Naive thymus-derived CD8-positive, alpha-beta T cell (primary cell): Measurements from ENCODE around the gene POC1A. TPM values are rescaled to one million over a fixed set of nuclear protein-coding genes. Genes with fewer than 3 reads are reported as not detected.

Experiments used
- ATAC-seq, 2 donors: fragments of 150-1000 bp; cut with Tn5 transposase in 1 of 2; sonication (Bioruptor Pico), chemical (Tn5 transposase) in 1 of 2; 1 replicate in 1 of 2; 2 replicates in 1 of 2; pipeline ENCODE4 v1.10.0; 2021; ENCODE audit warnings: mild to moderate bottlenecking in 2 of 2, moderate library complexity in 2 of 2
- POLR2A ChIA-PET: fragments of 350-600 bp; sonication (Branson Sonifier 250); formaldehyde crosslinking; loops from one replicate; lab custom pipeline; 2021; ENCODE audit warnings: antibody characterized with exemption; lab: Charles Lee
- DNase-seq, 10 donors: peaks; one replicate each; pipeline versions ENCODE4 v3.0.0 to v3.0.0-alpha.2; 2020 to 2022
- H3K27ac Mint-ChIP-seq, 10 donors: one replicate each; pipeline ENCODE4 v1.8.0; 2020 to 2022; ENCODE audit warnings: mild to moderate bottlenecking in 10 of 10, mixed read lengths in 10 of 10, moderate library complexity in 4 of 10, inconsistent platforms in 1 of 10
- H3K27me3 Mint-ChIP-seq, 5 donors: one replicate each; pipeline ENCODE4 v1.8.0; 2021 to 2022; ENCODE audit warnings: mixed read lengths in 5 of 5
- H3K36me3 Mint-ChIP-seq, 3 donors: one replicate each; pipeline ENCODE4 v1.8.0; 2020 to 2022; ENCODE audit warnings: mixed read lengths in 3 of 3, mild to moderate bottlenecking in 2 of 3, inconsistent platforms in 1 of 3
- H3K4me1 Mint-ChIP-seq, 4 donors: one replicate each; pipeline ENCODE4 v1.8.0; 2021 to 2022; ENCODE audit warnings: mixed read lengths in 4 of 4
- H3K4me3 Mint-ChIP-seq, 10 donors: one replicate each; pipeline ENCODE4 v1.8.0; 2020 to 2022; ENCODE audit warnings: mild to moderate bottlenecking in 10 of 10, mixed read lengths in 10 of 10, moderate library complexity in 6 of 10, inconsistent platforms in 1 of 10
- H3K9me3 Mint-ChIP-seq, 9 donors: one replicate each; pipeline ENCODE4 v1.8.0; 2020 to 2022; ENCODE audit warnings: mixed read lengths in 9 of 9, mild to moderate bottlenecking in 3 of 9, inconsistent platforms in 1 of 9, moderate library complexity in 1 of 9
- polyA plus RNA-seq, 3 donors: library from polyadenylated mRNA; unstranded; fragments of 300-500 nt; fragmentation: Illumina TruSeq; gene quantifications; one replicate each; pipeline ENCODE4 v1.2.3, GENCODE V29; 2021
- total RNA-seq, 8 experiments: library from RNA in 2 of 8; stranded (reverse) in 2 of 8; gene quantifications; one replicate each; pipeline ENCODE4 v1.2.3 and lab custom pipeline; 2021 to 2026

Gene POC1A
- total RNA-seq (1 to 10 TPM; 1.2 to 1.9 TPM), polyA plus RNA-seq (1 to 10 TPM in 1 of 3 donors, under 1 TPM in 2; 0.28 to 1.1 (median 0.66) TPM), total RNA-seq (lab: John Stamatoyannopoulos, UW) (0.78 to 4.0 (median 3.6) reads per million in 6 experiments)

DNA sequence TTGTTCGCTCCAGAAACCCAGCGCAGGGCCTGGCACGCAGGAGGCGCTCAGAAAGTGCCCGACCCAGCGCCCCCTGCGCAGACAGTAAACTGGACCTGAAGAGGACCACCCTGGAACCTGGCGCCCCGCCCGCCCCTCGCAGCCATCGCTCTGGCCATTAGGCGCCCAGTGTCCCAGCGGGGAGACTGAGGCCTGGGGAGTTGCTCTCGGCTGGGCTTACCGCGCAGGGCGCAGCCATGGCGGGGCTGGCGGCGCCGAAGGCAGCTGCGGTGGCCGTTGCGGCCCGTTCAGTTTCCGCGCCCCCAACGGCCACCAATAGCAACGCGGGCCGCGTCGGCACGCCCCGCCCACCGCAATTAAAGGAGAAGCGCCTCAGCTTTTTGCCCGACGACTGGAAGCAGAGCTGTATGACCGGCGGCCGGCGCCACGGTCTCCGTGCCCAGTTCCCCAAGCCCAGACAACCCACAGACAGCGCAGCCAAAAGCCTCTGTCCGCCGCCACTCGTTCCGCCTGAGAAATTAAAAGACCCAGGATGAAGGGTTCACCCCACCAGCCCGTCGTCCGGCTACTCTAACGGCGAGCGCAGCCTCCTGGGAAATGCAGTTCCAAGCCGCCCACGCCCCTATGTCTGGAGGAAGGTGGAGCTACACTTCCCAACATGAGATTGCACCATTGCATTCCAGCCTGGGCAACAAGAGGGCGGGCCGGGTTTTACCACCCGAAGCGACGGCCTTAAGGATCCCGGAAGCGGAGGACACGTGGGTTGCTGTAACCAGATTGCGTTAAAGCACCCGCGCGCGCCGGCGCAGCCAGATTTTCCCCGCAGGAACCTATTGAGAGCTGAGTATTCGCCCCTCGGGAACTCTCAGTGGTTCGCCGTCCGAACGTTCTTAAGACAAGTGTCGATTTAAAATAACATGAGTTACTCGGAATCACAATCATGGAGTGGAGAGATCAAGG is at the start of gene POC1A:
Gene POC1A, minus strand, starts transcription at position 289 of the 960 bp plus-strand sequence. Its CDS starts 51 bp downstream, at position 238.
- ATAC-seq (peak; percentile 87 to 90), DNase-seq (peak; percentile 70 to 87 (median 80))
- H3K4me1 Mint-ChIP-seq: peaks cover 2 to 13% (median 8%) of the 10 kb centered on the region in 4 donors
- H3K27ac Mint-ChIP-seq: peak within 1 kb of the TSS; percentile 91 to 99 (median 96)
- peak within 1 kb of the TSS; percentile 86 to 98 (median 96) for H3K4me3 Mint-ChIP-seq
- H3K9me3 Mint-ChIP-seq: no peaks in the 10 kb centered on the region
- POLR2A ChIA-PET: interaction anchor here (0.6 to 2.3 kb wide), 12 partner anchors 13 to 491 kb away, joined by 3 to 27 read pairs (median 3); partner anchors contain the start of genes DUSP7, GLYCTK, PARP3 and RPL29
- no peaks in the 10 kb centered on the region for H3K36me3 Mint-ChIP-seq
- H3K27me3 Mint-ChIP-seq: no peaks in the 10 kb centered on the region

DNA sequence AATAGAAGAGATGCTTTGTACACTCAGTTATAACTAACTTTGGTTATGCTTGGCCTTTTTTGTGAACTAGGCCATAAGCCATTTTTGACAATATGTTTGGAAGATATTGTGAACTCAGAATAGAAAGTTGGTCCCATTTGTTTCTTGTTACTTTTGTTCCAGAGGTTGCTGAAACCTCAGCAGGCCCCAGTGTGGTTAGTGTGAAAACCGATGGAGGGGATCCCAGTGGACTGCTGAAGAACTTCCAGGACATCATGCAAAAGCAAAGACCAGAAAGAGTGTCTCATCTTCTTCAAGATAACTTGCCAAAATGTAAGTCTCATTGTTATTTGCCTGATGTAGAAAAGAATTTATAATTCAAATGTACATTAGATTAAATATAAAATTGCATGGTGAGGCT is 49.5 kb upstream of the POC1A start:
- POLR2A ChIA-PET: interaction anchor here (0.6 kb wide), 1 partner anchor 153 kb away, joined by 3 read pairs; no protein-coding TSS in a partner anchor
- H3K36me3 Mint-ChIP-seq: peaks cover 11 to 83% (median 38%) of the 10 kb centered on the region in 3 donors
- DNase-seq: no peak
- H3K27me3 Mint-ChIP-seq: no peaks in the 10 kb centered on the region
- no peak for ATAC-seq
- H3K27ac Mint-ChIP-seq: no peak overlapping the region
- H3K4me1 Mint-ChIP-seq: peaks cover 10 to 41% (median 36%) of the 10 kb centered on the region in 4 donors
- H3K4me3 Mint-ChIP-seq: no peak overlapping the region
- H3K9me3 Mint-ChIP-seq: no peaks in the 10 kb centered on the region

DNA sequence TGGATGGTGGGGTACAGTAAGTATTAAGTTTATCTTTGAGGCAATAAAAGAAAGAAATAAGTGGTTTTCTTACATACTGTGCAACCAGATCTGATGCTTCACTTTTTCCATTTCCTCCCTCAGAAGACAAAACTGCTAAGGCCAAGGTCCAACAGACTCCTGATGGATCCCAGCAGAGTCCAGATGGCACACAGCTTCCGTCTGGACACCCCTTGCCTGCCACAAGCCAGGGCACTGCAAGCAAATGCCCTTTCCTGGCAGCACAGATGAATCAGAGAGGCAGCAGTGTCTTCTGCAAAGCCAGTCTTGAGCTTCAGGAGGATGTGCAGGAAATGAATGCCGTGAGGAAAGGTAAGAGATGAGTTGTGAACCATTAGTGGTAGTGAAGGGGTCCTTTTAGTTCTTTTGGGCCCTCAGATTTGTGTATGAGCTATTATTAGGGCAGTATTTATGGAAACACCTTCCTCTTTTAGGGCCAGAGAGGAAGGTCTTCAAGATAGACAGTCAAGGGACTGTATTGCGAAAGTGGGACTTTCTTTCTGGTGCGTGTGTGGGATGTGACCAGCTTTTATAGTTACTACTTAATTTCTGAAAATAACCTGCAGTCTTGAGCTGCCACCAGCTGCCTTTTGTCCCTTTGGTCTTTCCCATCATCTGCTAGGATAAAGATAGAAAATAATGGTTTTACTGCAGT is 48.3 kb upstream of the POC1A start:
- H3K9me3 Mint-ChIP-seq: no peaks in the 10 kb centered on the region
- POLR2A ChIA-PET: interaction anchor here (1.8 kb wide), 1 partner anchor 15 kb away, joined by 7 read pairs; no protein-coding TSS in a partner anchor
- H3K27ac Mint-ChIP-seq: peak overlapping the region in 6 of 10 donors; percentile 17 to 67 (median 43)
- H3K4me1 Mint-ChIP-seq: peaks cover 17 to 48% (median 43%) of the 10 kb centered on the region in 4 donors
- no peaks in the 10 kb centered on the region for H3K27me3 Mint-ChIP-seq
- no peak overlapping the region for H3K4me3 Mint-ChIP-seq
- DNase-seq (peak in 1 of 10 donors; percentile 26), ATAC-seq (no peak)
- peaks cover 8 to 71% (median 35%) of the 10 kb centered on the region in 3 donors for H3K36me3 Mint-ChIP-seq

DNA sequence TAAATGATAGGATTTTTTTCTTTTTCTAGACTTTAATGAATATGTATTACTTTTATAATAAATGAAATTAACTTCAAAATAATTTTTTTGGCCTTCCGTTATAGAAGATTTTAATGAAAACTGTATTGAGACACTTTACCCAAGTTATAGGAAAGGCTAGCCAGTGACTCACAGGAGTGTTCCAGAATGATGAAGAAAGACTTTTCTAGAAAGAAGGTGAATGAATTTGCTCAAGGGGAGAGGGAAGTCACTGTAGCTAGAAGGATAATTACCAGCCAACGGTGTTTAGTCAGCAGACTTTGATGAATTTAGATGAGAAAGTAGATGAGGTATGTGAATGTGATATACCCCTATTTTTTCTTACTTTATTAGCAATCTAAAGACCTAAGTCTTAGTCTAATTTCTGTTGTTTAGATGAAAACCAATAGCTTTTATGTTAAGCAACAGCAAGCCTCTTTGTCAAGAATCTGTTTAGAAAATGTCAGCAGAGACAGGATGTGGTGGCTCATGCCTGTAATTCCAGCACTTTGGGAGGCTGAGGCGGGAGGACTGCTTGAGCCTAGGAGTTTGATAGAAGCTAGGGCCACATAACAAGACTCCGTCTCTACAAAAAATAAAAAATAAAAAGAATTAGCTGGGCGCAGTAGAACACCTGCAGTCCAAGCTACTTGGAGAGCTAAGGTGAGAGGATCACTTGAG is 46.9 kb upstream of the POC1A start:
- no peak for DNase-seq
- peak overlapping the region in 5 of 10 donors; percentile 9 to 75 (median 40) for H3K27ac Mint-ChIP-seq
- H3K27me3 Mint-ChIP-seq: no peaks in the 10 kb centered on the region
- H3K4me1 Mint-ChIP-seq: peaks cover 20 to 59% (median 52%) of the 10 kb centered on the region in 4 donors
- H3K4me3 Mint-ChIP-seq: no peak overlapping the region
- H3K36me3 Mint-ChIP-seq: peaks cover 6 to 57% (median 31%) of the 10 kb centered on the region in 3 donors
- POLR2A ChIA-PET: interaction anchor here (0.8 to 1.8 kb wide), 3 partner anchors 16 to 78 kb away, joined by 3 to 7 read pairs (median 3); no protein-coding TSS in a partner anchor
- no peaks in the 10 kb centered on the region for H3K9me3 Mint-ChIP-seq
- ATAC-seq: no peak

DNA sequence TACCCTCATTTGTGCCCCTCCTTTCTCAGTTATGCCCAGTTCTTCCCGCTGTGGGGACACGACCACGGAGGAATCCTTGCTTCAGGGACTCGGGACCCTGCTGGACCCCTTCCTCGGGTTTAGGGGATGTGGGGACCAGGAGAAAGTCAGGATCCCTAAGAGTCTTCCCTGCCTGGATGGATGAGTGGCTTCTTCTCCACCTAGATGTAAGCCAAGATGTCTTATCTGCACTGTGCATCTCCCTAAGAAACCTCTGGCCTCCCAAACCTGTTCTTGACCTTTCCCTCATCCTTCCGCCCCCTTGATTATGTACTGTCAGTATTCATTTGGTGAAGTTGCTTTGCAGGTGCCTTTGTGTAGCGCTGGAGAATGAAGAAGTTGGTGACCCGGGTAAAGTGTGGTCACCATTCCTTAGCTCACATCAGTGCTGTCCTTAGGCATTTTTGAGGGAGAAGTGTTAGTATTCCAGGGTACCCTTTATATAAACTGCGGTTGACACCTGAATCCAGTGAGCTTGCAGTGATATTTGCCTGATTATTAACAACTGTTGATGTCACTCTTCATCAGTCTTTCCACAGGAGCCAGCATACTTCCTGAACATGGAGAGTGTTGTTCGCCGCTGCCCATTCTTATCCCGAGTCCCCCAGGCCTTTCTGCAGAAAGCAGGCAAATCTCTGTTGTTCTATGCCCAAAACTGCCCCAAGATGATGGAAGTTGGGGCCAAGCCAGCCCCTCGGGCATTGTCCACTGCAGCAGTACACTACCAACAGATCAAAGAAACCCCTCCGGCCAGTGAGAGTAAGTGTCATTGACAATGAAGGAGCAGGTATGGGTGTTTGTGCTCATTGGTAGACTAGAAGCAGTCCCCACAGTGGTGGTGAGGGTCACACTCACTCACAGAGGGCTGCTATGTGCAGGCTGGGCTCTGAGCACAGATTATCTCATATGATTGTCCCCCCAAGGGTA is 44.7 kb upstream of the POC1A start:
- peaks cover 0 to 35% (median 20%) of the 10 kb centered on the region in 3 donors for H3K36me3 Mint-ChIP-seq
- H3K27ac Mint-ChIP-seq: peak overlapping the region; percentile 88 to 98 (median 94)
- ATAC-seq: no peak
- POLR2A ChIA-PET: interaction anchor here (0.6 kb wide), 1 partner anchor 114 kb away, joined by 4 read pairs; no protein-coding TSS in a partner anchor
- peak in 1 of 10 donors; percentile 15 for DNase-seq
- H3K27me3 Mint-ChIP-seq: no peaks in the 10 kb centered on the region
- no peaks in the 10 kb centered on the region for H3K9me3 Mint-ChIP-seq
- H3K4me1 Mint-ChIP-seq: peaks cover 18 to 59% (median 49%) of the 10 kb centered on the region in 4 donors
- peak overlapping the region; percentile 95 to 99 (median 97) for H3K4me3 Mint-ChIP-seq

DNA sequence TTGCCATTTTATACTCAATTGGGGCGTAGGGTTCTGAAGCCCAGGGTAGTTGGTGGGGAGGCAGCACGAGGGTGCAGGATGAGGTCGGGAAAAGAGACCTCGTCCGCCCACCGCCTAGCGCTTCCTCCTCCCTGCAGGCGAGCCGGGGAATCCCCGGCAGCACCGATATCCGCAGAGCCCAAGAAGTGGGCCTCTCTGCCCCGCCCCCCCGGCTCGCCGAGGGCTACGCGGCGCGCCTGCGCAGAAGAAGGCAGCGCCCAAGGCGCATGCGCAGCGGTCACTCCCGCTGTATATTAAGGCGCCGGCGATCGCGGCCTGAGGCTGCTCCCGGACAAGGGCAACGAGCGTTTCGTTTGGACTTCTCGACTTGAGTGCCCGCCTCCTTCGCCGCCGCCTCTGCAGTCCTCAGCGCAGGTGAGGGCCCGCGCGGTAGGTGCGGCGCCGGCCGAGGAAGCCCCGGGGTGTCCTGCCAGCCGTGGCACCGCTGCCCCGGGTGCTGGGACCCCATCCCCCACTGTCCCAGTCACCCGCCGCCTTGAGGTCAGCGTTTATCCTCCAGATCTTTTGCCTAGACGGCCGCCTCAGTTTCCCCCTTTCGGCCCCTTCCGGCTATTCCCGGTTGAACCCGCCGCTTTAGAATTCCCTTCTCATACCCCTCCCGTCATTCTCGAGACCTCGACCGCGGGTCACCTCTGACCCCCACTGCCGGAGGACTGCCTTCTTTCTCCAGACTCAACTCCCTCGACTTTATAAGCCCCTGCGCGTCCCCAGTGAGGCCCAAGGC is 43.8 kb upstream of the POC1A start, which contains the start of gene ALAS1:
Gene ALAS1, plus strand, starts transcription at position 319 of the 784 bp plus-strand sequence. CDS start 1,082 bp downstream, outside the sequence.
- no peaks in the 10 kb centered on the region for H3K9me3 Mint-ChIP-seq
- peak within 1 kb of the TSS; percentile 95 to 99 (median 97) for H3K4me3 Mint-ChIP-seq
- peaks cover 0 to 26% (median 13%) of the 10 kb centered on the region in 3 donors for H3K36me3 Mint-ChIP-seq
- ATAC-seq (peak; percentile 96 to 98), DNase-seq (peak; percentile 85 to 98 (median 94))
- peaks cover 18 to 56% (median 49%) of the 10 kb centered on the region in 4 donors for H3K4me1 Mint-ChIP-seq
- POLR2A ChIA-PET: interaction anchor here (1.1 to 1.2 kb wide), 3 partner anchors 24 to 142 kb away, joined by 3 to 4 read pairs (median 3); partner anchors contain the start of gene DUSP7
- no peaks in the 10 kb centered on the region for H3K27me3 Mint-ChIP-seq
- H3K27ac Mint-ChIP-seq: peak within 1 kb of the TSS; percentile 88 to 98 (median 96)

DNA sequence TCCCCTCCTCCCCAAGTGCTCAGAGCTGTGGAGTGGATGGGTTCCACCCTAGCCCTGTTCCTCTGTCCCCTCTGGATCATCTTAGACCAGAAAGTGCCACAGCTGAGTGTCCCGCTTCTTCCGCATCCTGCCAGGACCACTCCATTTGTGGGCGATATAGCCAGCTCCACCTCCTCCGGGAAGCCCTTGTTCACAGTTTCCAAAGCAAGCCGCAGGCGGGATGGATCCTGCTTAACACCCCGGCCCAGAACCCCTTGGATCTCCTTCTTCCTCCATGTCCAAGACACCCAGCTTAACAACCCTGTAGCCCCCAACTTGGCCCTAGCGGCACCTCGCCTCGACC is 43.2 kb upstream of the POC1A start:
- Mint-ChIP-seq H3K9me3 (no peaks in the 10 kb centered on the region), H3K27me3 (no peaks in the 10 kb centered on the region), H3K4me3 (peak overlapping the region; percentile 95 to 99 (median 97)), H3K36me3 (peaks cover 0 to 21% (median 9%) of the 10 kb centered on the region in 3 donors), H3K4me1 (peaks cover 18 to 51% (median 45%) of the 10 kb centered on the region in 4 donors), H3K27ac (peak overlapping the region; percentile 86 to 96 (median 92))
- POLR2A ChIA-PET: interaction anchor here (0.7 to 1.2 kb wide), 4 partner anchors 25 to 142 kb away, joined by 3 to 4 read pairs (median 3); partner anchors contain the start of gene DUSP7
- DNase-seq: no peak
- no peak for ATAC-seq

DNA sequence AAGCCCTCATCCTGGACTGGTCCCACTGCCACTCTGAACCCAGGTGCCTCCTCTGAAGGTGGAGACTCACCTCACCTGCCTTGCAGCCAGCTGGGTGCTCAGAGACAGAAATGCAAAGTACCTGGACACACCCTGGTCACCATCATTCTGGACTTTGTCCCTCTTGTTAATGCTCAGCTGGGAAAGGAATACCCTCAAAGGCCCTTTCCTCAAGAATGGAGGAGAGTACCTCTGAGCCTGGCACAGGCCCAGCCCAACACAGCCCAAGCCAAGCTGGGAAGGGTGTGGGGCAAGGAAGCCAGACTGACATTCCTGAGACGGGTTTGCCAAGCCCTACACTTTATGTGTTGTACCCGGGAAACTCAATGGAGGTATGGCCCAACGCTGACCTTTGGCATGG is 42.8 kb upstream of the POC1A start:
- peaks cover 0 to 16% (median 6%) of the 10 kb centered on the region in 3 donors for H3K36me3 Mint-ChIP-seq
- peak overlapping the region in 4 of 10 donors; percentile 95 to 97 (median 96) for H3K4me3 Mint-ChIP-seq
- H3K27me3 Mint-ChIP-seq: no peaks in the 10 kb centered on the region
- H3K9me3 Mint-ChIP-seq: no peaks in the 10 kb centered on the region
- POLR2A ChIA-PET: interaction anchor here (0.5 to 1.2 kb wide), 5 partner anchors 25 to 142 kb away, joined by 3 to 4 read pairs (median 3); partner anchors contain the start of gene DUSP7
- H3K27ac Mint-ChIP-seq: peak overlapping the region in 8 of 10 donors; percentile 18 to 96 (median 90)
- ATAC-seq (no peak), DNase-seq (no peak)
- peaks cover 18 to 47% (median 42%) of the 10 kb centered on the region in 4 donors for H3K4me1 Mint-ChIP-seq

DNA sequence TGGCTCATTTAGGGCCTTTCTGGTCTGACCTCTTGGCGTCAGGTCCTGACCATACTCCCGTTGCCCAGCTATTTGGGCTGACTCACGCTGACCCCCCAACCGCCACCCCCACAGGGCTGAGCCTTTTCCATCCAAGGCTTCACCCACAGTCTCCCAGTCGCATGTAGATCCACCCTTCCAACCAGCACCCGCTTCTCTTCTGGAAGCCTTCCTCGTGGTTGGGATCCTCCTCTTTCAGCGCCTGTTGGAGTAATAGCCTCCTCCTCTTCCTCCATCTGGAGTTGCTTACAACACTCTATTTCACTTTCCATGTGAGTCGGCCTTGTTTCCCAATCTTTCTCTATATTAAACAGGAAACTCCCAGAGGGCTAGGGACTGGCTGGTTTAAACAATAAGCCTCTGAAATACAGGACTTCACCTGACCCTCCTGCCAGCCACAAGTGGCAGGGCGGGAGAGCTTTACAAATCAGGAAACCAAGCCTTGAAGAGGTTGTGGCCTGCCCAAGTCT is 41.7 kb upstream of the POC1A start:
- DNase-seq (no peak), ATAC-seq (no peak)
- peaks cover 0 to 8% (median 5%) of the 10 kb centered on the region in 3 donors for H3K36me3 Mint-ChIP-seq
- POLR2A ChIA-PET: interaction anchor here (0.5 to 0.7 kb wide), 3 partner anchors 37 to 214 kb away, joined by 3 to 6 read pairs (median 3); no protein-coding TSS in a partner anchor
- H3K27me3 Mint-ChIP-seq: no peaks in the 10 kb centered on the region
- peak overlapping the region in 5 of 10 donors; percentile 8 to 60 (median 43) for H3K27ac Mint-ChIP-seq
- H3K4me1 Mint-ChIP-seq: peaks cover 16 to 36% (median 33%) of the 10 kb centered on the region in 4 donors
- no peak overlapping the region for H3K4me3 Mint-ChIP-seq
- no peaks in the 10 kb centered on the region for H3K9me3 Mint-ChIP-seq
